GM10248 (cell line): Measurements from ENCODE around the gene ALDH1L1.

ENCODE experiments used
- CTCF ChIA-PET: fragments of 300-600 bp; sonication (Branson Sonifier 250); formaldehyde crosslinking; extraction: SDS; loops from one replicate; lab custom pipeline; 2021; ENCODE audit warnings: antibody characterized with exemption; lab: Yijun Ruan, JAX
- POLR2A ChIA-PET: fragments of 350-650 bp; sonication (Branson Sonifier 250); formaldehyde crosslinking; extraction: SDS; loops from one replicate; lab custom pipeline; 2020; ENCODE audit warnings: antibody characterized with exemption; lab: Yijun Ruan, JAX
- DNase-seq: peaks from one replicate; pipeline ENCODE4 v3.0.0; 2012; ENCODE audit errors: extremely low spot score
- CTCF ChIP-seq: IDR thresholded peaks from 2 replicates; pipeline ENCODE4 v1.5.1; 2012; ENCODE audit warnings: mild to moderate bottlenecking, low read depth; ENCODE audit errors: extremely low read depth, missing control alignments, control extremely low read depth

ALDH1L1 gene

GRCh38 chr3:126061301-126062032, 118.9 kb downstream of the ALDH1L1 start:
- DNase-seq = no peak
- ChIA-PET CTCF (no interaction called here), POLR2A (no interaction called here)
- TF ChIP-seq CTCF = no peak

- no peak for DNase-seq
- TF ChIP-seq CTCF = no peak
- ChIA-PET POLR2A (no interaction called here), CTCF (no interaction called here)
Observed at GRCh38 chr3:126060613-126061145, 119.7 kb downstream of the ALDH1L1 start.

- ChIA-PET CTCF (no interaction called here), POLR2A (no interaction called here)
- TF ChIP-seq CTCF = no peak
- peak; percentile 3 for DNase-seq
Observed at GRCh38 chr3:126058666-126059065, 121.7 kb downstream of the ALDH1L1 start.

- peak; percentile 3 for DNase-seq
- ChIA-PET POLR2A (no interaction called here), CTCF (interaction anchor here (1.1 kb wide), 1 partner anchor 10 kb away, joined by 3 read pairs; no protein-coding TSS in a partner anchor)
- no peak for TF ChIP-seq CTCF
Observed at GRCh38 chr3:126057936-126058335, 122.5 kb downstream of the ALDH1L1 start.

GRCh38 chr3:126057501-126057819, 122.9 kb downstream of the ALDH1L1 start:
- TF ChIP-seq CTCF = no peak
- ChIA-PET POLR2A (no interaction called here), CTCF (interaction anchor here (1.1 kb wide), 1 partner anchor 11 kb away, joined by 3 read pairs; no protein-coding TSS in a partner anchor)
- peak; percentile 5 for DNase-seq

GRCh38 chr3:126056681-126057500, 123.5 kb downstream of the ALDH1L1 start:
- ChIA-PET POLR2A (no interaction called here), CTCF (interaction anchor here (1.1 kb wide), 1 partner anchor 11 kb away, joined by 3 read pairs; no protein-coding TSS in a partner anchor)
- no peak for TF ChIP-seq CTCF
- peak; percentile 9 for DNase-seq
